GM18507 (cell line): ENCODE measurements around the gene REEP6.
A peak's percentile ranks its signal among the peaks of the same experiment; 100 is the strongest.

ENCODE experiments used
- DNase-seq: peaks from one replicate; pipeline ENCODE4 v3.0.0; 2011; ENCODE audit warnings: low read depth; ENCODE audit not compliant: insufficient read length; ENCODE audit errors: extremely low spot score
- FAIRE-seq: peaks from 2 replicates; lab custom pipeline; 2011; peaks lifted over from hg19 to GRCh38; lab: Jason Lieb, UNC

REEP6 gene

DNA sequence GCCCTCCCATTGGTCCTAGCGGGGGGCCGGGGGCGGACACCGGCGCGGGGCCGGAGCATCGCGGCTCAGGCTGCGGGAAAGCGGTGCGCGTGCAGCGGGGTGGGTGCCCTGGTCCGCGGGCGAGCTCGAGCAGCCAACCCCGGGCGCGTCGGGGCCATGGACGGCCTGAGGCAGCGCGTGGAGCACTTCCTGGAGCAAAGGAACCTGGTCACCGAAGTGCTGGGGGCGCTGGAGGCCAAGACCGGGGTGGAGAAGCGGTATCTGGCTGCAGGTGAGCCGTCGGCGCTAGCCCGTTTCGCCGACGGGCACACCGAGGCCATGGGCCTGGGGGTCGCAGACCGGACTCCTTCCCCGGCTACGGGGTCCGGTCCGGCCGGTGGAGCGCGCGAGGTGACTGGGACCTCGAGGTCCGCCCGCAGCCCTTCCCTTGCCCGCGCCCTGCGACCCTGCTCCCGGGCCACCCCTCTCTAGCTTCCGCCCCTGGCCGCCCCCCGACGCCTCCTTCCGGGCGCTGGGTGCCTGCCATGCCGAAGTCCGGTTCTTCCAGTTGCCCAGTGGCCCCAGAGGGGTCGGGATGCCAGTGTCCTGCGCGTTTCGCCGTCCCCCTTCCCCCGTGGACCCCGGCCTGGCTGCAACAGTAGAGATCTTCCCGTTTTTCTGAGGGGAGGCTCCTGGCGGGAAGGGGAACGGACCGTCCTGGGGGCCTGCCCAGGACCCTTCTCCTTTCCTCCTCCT is at the start of gene REEP6:
Gene REEP6 (plus strand): TSS at position 68 of the 735 bp plus-strand sequence. CDS start 89 bp downstream, at position 157.
- FAIRE-seq (no peak), DNase-seq (no peak)

GRCh38 chr19:1441677-1442438 is 49.1 kb upstream of the REEP6 start:
- DNase-seq: no peak
- no peak for FAIRE-seq

DNA sequence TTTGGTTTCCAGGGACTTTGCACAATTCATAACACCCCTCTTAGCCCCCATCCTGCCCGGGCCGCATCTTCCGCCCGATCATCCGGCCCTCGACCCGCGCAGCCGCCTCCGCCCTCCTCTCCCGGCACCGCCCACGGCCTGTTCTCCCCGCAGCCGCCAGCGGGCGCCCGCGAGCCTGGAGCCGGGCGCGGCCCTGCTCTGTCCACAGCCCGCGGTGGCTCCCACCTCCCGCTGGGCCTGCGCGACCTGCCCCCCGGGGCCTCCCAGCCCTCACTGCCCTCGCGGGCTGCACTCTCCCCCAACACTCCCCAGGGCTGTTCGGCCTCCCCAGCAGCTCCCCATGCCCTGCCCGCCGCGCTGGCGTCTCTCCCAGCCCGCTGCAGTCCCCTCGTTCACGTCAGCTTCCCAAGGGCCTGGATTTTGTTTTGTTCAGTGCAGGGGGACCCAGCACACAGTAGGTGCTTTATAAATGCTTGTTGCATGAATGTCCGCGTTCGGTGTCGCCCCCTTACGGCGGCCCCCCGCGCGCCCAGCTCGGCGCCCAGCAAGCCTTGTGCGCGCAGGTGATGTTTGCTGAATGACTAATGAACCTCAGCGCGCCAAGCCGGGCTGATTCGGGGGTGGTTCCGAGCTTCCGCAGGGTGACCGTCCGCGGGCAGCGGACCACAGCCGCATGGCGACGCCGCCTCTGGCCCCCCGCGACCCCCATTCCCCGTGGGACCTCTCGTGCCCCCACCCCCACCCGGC is 45.6 kb upstream of the REEP6 start:
- FAIRE-seq (peak; percentile 79), DNase-seq (peak; percentile 88)

- FAIRE-seq (no peak), DNase-seq (no peak)
These were observed 44.9 kb upstream of the REEP6 start for GRCh38 chr19:1445932-1446712.

DNA sequence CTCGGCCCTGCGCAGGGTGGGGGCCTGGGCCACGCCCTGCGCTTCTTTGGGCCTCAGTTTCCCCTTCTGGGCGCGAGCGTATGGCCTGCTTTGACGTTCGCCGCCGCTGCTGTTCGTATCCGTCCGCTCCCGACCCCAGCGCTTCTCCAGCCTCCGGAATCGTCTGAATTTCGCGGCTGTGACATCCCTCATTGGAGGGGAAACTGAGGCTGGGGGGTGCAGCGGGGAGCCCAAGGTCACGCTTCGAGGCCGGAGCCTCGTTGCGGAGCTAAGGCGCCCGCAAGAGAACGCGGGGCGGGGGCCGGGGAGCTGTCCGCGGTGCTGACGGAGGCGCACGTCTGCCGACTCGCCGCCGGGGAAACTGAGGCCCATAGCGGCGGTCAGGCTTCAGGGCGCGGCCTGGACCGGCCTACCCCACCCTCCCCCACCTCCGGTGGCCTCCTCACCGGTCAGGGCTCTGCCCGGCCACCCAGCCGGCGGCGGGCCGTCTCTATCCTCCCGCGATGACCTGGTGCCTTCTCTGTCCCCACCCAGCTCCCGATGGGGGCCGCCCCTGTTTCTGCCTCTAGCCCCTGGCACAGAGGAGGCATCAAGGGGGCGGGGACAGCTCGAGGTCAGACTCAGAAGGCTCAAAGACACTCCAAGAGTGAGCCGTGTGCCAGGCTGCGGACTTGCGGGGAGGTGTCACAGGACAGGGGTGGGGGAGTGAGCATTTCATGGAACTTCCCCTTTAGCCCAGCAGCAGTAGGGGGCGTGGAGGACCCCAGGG is 44.1 kb upstream of the REEP6 start:
- DNase-seq (no peak), FAIRE-seq (no peak)

DNA sequence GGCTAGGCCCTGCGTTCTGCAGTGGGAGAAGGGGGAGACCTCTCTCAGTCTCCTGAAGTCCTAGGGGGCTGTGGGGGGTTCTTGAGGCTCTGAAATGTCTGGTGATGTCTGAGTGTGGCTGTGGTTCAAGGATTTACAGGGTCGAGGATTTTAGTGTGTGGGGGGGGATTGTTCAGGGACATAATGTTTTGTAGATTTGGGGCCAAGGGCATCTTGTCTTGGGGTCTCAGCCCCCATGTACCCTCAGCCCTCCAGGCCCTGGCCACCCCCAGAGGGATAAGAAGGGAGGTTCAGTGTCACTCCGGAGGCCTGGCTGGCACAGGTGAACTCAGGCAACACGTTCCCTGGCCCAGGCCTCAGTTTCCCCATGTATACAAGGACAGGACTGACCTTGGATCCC is 43.5 kb upstream of the REEP6 start:
- no peak for FAIRE-seq
- no peak for DNase-seq

DNA sequence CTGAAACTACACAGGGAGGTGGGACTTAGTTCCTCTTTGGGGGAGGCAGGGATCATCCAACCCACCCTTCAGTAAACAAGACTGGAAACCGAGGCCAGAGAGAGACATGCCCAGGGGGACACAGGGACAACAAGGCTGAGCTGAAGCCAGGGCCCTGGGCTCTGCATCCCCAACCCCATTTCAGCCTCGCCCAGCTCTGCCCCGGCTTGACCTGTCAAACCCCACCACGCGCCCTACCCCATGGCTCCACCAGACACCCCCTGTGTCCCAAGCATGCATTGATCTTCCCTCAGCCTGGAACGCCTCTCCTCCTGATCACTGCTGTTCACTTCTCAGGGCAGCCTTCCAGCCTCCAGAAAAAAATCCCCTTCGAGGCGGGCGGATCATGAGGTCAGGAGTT is 43.0 kb upstream of the REEP6 start:
- FAIRE-seq (no peak), DNase-seq (no peak)

DNA sequence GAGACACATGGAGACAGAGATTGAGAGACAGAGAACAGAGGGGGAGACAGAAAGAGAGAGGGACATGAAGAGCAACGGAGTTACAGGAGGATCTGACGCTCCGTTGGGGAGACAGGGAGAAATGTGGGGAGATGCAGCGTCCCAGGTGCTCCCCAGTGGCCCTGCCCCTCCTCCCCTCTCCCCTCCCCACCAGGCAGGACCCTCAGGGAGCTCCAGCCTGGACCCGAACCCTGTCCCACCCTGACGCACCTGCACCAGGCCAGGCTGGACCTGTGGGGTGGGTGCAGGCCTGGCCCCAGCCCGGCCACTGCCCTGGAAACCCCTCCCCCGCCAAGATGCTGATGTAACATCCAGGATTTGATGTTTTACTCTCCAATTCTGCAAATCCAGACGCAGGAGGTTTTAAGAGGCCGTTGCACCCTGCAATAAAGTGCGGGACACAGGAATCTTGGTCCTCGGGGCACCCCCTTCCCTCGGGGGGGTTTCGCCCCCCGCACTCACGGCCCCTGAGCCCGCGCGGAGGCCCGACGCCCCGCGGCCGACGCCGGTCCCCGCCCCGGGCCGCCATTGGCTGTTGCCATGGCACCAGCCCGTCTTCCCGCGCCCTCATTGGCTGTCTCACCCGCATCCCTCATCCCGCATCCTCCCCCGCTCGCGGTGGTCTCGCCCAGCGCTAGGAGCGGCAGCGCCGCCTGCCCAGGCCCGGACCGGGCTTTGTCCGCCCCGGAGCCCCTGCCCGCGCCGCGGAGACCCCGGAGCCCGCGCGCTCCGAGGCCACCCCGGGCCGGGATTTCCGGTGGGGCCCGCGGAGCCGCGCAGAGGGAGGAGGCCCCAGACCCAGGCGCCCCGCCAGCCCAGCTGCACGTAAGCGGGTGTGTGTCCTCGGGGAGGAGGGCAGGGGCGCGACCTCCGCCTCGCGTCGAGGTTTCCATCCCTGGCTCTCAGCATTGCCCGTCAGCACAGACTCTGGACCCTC is 41.2 kb upstream of the REEP6 start, which contains the start of gene APC2:
Gene APC2 (plus strand): TSS at position 655 of the 976 bp plus-strand sequence. CDS start 2,881 bp downstream, outside the sequence.
- FAIRE-seq (no peak), DNase-seq (no peak)

GRCh38 chr19:1450735-1451731 is 39.9 kb upstream of the REEP6 start:
- FAIRE-seq (no peak), DNase-seq (no peak)

DNA sequence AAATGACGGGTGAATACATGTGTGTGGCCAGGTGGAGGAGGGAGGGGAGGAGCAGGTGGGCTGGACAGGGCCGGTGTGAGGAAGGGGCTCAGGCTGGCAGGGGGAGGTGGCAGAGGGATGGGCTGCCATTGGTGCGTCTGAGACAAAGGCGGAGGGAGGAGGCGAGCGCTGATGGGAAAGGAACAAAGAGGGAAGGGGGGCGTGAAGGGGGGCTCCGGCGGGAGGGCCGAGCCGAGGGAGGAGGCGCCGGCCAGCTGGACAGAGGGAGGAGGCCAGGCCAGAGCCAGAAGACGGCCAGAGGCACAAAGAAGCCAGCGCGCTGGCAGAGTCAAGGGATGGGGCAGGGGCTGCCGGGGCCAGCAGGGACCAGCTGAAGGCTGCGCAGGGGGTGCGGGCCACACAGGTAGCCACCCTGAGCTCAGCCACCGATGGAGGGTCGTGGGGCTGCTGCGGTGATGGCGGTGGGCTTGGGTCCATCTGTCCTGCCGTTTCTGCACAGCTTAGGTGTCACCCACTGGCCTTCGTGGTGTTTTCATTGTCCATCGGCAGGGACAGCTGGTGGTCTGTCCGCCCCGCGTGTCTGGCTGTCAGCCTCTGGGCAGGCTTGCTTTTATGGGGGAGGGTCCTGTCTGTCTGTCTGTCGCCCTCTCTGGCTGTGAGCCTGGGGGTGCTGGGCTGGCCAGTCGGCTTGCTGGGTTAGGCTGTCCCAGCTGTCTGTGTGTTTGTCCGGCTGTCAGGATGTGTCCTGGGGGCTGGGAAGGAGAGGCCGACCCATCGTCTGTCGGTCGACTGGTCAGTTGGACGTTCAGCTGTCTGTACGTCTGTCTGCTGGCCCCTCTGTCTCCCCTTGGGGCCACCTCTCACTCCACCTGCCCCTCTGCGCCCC is 38.8 kb upstream of the REEP6 start:
- FAIRE-seq: no peak
- DNase-seq: no peak

GRCh38 chr19:1452802-1453524 is 38.0 kb upstream of the REEP6 start:
- no peak for FAIRE-seq
- DNase-seq: no peak

GRCh38 chr19:1453525-1454364 is 37.2 kb upstream of the REEP6 start:
- FAIRE-seq (no peak), DNase-seq (no peak)

GRCh38 chr19:1455002-1455335 is 36.0 kb upstream of the REEP6 start:
- no peak for DNase-seq

More at GRCh38 chr19:1455002-1455335, 36.0 kb upstream of the REEP6 start:
- FAIRE-seq: no peak
